Aorta (tissue), 5 donors: ENCODE measurements around the gene HIPK2. TPM values are rescaled to one million over a fixed set of nuclear protein-coding genes. Genes with fewer than 3 reads are reported as not detected.

Experiments used
- ATAC-seq: fragments of 200-7000 bp; cut with Tn5 transposase; one replicate; pipeline ENCODE4 v1.9.1; 2022; ENCODE audit warnings: moderate library complexity; ENCODE audit not compliant: low FRiP score
- DNase-seq, 2 donors: peaks; one replicate each; pipeline ENCODE4 v3.0.0-alpha.2; 2020
- H3K27ac ChIP-seq, 2 donors: one replicate each; pipeline ENCODE4 v1.5.1; 2013; ENCODE audit warnings: low read length in 2 of 2, mild to moderate bottlenecking in 2 of 2, moderate library complexity in 2 of 2, control low read depth in 1 of 2, inconsistent platforms in 1 of 2, low read depth in 1 of 2
- H3K27me3 ChIP-seq, 2 donors: one replicate each; pipeline ENCODE4 v1.6.1; 2013; ENCODE audit warnings: control low read depth in 1 of 2, low read length in 1 of 2, mild to moderate bottlenecking in 1 of 2, moderate library complexity in 1 of 2; ENCODE audit not compliant: insufficient read depth in 2 of 2, control insufficient read depth in 1 of 2
- H3K36me3 ChIP-seq, 2 donors: one replicate each; pipeline ENCODE4 v1.6.1; 2013; ENCODE audit warnings: control low read depth in 1 of 2, low read length in 1 of 2, mild to moderate bottlenecking in 1 of 2; ENCODE audit not compliant: insufficient read depth in 2 of 2, control insufficient read depth in 1 of 2
- H3K4me1 ChIP-seq, 2 donors: one replicate each; pipeline ENCODE4 v1.6.1; 2013; ENCODE audit warnings: low read length in 2 of 2, control low read depth in 1 of 2, mild to moderate bottlenecking in 1 of 2, moderate library complexity in 1 of 2; ENCODE audit not compliant: insufficient read depth in 2 of 2, control insufficient read depth in 1 of 2
- H3K4me3 ChIP-seq, 2 donors: one replicate each; pipeline ENCODE4 v1.5.1; 2013; ENCODE audit warnings: low read length in 2 of 2, control low read depth in 1 of 2, mild to moderate bottlenecking in 1 of 2
- H3K9me3 ChIP-seq: one replicate; pipeline ENCODE4 v1.6.1; 2013; ENCODE audit warnings: mild to moderate bottlenecking, low read length; ENCODE audit not compliant: control insufficient read depth
- WGBS, 2 donors: extraction: QIAGEN DNeasy Blood & Tissue Kit; methylation state at CpG; one replicate each; pipeline ENCODE4 v1.1.7; 2013; 5-methylcytosine and 5-hydroxymethylcytosine counted together
- intact Hi-C, 2 donors: fragments of 100-400 bp; cut with DNase I; formaldehyde crosslinking; loops; one replicate each; pipeline versions ENCODE4 v1.14.2 to v1.15.0; 2022
- polyA plus RNA-seq, 2 donors: library from polyadenylated mRNA; stranded (reverse); fragments of 200-250 nt; gene quantifications; one replicate each; pipeline ENCODE4 v1.2.3, GENCODE V29; 2013
- total RNA-seq, 2 donors: library from RNA; stranded (reverse); fragmentation: NEBNext Ultra II Directional; extraction: Animal tissue kit (Norgen Biotek cat#: 25700); gene quantifications; one replicate each; pipeline ENCODE4 v1.2.1, GENCODE V29; 2021
- donor health status: healthy with polysubstance abuse.
- donor health status: Bipolar disorder and iron deficiency.
- donor health status: DM: no; HTN: no; CAD: no.
- donor health status: DM: no; HTN: no; CAD: no.
- donor health status: DM: yes; HTN: yes; CAD: no.

HIPK2 gene
- total and polyA plus RNA-seq, 4 donors = 9.4 to 108 (median 23.9) TPM

DNA sequence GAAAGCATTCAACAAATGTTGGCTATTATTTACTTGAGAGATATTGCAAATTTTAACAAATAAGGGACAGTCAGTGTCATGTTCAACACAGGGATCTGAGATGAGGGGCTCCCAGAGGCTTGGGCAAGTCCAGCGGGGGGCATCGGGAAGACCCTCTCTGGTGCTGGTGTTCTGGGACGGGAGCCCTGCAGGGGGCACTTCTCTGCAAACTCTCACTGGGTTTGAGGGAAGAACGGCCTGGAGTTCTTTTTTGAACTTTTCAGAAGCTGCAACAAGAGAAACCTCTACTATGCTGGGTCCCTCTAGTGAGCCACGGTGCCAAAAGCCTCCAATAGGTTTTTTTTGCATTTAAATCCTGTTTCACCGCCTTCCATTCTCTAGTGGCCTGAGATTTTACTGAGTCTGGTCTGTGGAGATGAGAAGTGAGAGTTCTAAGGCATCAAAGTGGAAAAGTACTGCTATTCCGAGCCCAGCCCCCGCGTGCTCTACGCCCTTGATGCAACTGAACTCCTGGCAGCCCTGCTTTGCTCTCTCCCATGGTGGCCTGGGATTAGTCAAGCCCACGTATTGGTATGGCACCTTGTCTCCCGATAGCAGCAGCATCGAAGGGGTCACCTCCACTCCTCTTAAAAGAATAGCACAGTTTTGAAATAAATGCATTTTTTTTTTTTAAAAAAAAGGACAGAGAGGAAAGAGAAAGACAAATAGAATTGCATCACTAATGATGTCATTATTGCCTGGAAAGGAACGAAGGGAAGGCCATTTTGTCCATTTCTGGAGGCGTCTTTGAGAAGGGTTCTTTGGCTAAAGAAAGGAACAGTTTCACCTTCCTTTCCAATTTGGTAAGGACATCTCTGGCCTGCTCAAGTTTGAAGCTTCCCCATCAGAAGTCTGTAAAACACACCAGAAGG, 210.8 kb downstream of the HIPK2 start:
- intact Hi-C loops = no loop called here
- Histone ChIP-seq H3K4me1 (no peaks in the 10 kb centered on the region), H3K27ac (no peak overlapping the region), H3K27me3 (no peaks in the 10 kb centered on the region), H3K9me3 (no peaks in the 10 kb centered on the region), H3K36me3 (peaks cover 0 to 1% of the 10 kb centered on the region in 2 donors), H3K4me3 (no peak overlapping the region)
- 89% methylated on average over 15 of the region's 15 CpGs for WGBS, 2 donors
- ATAC-seq (no peak), DNase-seq (no peak)

DNA sequence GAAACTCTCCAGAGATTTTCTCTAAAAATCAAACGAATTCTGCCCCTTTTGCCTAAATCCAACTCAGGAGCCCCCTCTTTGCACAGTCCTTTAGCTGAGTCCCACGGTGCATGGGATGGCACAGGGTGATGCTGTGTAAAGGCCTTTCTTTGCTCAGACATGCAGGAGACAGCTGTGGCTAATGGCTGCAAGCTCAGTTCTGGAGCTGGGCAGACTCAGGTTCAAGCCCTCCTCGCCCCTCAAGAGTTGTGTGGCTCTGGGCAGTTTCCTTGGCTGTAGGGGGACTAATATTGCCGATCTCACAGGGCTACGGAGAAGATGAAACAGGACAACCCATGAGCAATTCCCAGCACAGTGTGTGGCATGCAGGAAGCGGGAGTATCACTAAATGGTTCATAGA, 211.7 kb downstream of the HIPK2 start:
- no peak for ATAC-seq
- intact Hi-C loops = no loop called here
- WGBS, 2 donors = 82 to 83% methylated on average over 6 of the region's 6 CpGs

DNA sequence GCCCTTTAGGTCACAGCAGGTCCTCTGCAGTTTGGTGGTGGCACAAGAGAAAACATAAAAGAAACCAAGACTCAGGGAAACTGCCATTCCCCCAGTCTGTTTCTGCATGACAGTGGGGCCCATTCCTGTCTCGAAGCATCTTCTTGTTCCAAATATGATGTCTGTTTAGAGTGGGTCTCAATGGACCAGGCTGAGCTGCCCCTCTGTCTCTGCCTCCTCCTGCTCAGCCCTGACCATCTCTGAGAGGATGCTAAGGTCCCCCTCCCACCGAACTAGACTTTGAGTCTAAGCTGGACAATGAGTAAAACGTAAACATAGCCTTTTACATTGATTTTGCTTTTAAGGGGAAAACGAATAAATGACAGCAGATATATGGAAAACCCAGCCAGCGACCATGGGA, 213.9 kb downstream of the HIPK2 start:
- H3K27ac ChIP-seq = no peak overlapping the region
- H3K9me3 ChIP-seq = no peaks in the 10 kb centered on the region
- no peaks in the 10 kb centered on the region for H3K4me1 ChIP-seq
- intact Hi-C loops = no loop called here
- H3K27me3 ChIP-seq = no peaks in the 10 kb centered on the region
- DNase-seq = no peak
- H3K36me3 ChIP-seq = peaks cover 0 to 1% of the 10 kb centered on the region in 2 donors
- no peak for ATAC-seq
- no peak overlapping the region for H3K4me3 ChIP-seq
- 95 to 96% methylated on average over 5 of the region's 5 CpGs for WGBS, 2 donors

More for the DNA sequence above, 211.7 kb downstream of the HIPK2 start:
- peak in 1 of 2 donors; percentile 55 for DNase-seq
- Histone ChIP-seq H3K27ac (no peak overlapping the region), H3K9me3 (no peaks in the 10 kb centered on the region), H3K27me3 (no peaks in the 10 kb centered on the region), H3K36me3 (peaks cover 0 to 1% of the 10 kb centered on the region in 2 donors), H3K4me1 (no peaks in the 10 kb centered on the region), H3K4me3 (no peak overlapping the region)

DNA sequence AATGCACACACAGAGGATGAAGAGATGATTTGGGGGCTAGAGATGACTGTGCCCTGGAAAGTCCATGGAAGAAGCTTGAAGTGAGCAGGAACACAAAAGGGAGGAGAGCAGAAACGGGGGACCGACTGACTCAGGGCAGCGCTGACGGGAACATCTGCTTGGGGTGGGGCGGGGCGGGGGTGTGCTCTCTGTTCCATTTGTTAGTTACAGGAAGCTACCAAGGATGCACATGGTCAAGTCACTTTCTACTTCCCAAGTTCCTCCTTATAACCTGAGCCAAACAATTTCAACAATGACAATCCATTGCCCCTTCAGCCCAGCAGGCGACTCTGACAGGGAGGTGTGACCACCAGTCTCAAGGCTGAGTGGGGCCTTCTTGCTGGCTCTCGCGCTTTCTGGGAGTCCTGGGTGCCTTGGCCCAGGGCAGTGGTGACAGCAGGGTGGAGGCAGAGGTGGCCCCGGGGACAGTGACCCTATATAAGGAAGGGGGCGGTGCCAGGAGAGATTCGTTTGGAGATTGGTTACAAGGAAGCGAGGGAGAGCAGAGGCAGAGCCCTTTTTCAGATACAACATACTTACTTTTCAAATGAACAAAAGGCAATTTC, 214.7 kb downstream of the HIPK2 start:
- Histone ChIP-seq H3K4me1 (no peaks in the 10 kb centered on the region), H3K9me3 (no peaks in the 10 kb centered on the region), H3K4me3 (no peak overlapping the region), H3K36me3 (peaks cover 0 to 1% of the 10 kb centered on the region in 2 donors), H3K27me3 (no peaks in the 10 kb centered on the region), H3K27ac (no peak overlapping the region)
- WGBS, 2 donors = 82 to 84% methylated on average over 13 of the region's 13 CpGs
- ATAC-seq = no peak
- peak in 1 of 2 donors; percentile 75 for DNase-seq
- intact Hi-C loops = no loop called here

DNA sequence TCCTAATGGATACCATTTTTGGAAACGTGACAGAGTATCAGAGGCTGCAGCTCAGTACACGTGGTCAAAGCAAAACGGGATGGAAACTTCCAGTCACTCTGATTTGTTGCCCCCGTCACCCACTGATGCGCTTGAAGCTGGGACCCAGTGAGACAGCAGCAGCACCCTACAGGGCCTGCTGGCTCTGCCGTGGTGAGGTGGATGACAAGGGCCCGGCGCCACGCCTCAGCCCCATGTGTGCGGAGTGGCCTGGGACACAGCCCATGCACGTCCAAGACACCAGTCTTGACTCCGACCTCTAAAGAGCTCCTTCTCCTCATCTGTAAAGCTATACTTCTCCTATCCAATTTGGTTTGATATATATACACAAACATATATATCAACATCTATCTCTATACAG, 215.3 kb downstream of the HIPK2 start:
- Histone ChIP-seq H3K9me3 (no peaks in the 10 kb centered on the region), H3K4me1 (no peaks in the 10 kb centered on the region), H3K4me3 (no peak overlapping the region), H3K36me3 (peaks cover 0 to under 1% of the 10 kb centered on the region in 2 donors), H3K27ac (no peak overlapping the region), H3K27me3 (no peaks in the 10 kb centered on the region)
- ATAC-seq (no peak), DNase-seq (peak in 1 of 2 donors; percentile 53)
- intact Hi-C loops = no loop called here
- WGBS, 2 donors = 90 to 91% methylated on average over 12 of the region's 12 CpGs

DNA sequence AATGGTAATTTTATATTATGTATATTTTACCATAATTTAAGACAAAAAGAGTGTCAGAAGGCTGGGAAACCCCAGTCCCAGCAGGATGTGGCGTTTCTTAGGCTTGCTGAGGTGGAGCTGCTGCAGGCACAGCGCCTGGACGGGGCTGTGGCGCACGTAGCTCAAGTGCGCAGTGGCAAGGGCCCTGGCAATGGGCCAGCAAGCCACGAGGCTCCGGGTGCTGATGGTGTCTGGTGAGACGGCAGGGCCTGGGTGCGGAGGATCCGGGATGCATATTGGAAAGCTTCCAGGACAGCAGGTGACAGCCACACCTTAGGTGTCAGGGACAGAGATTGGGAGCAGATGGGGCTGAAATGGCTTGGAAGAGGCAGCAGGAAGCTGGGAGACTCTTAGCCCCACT, 217.1 kb downstream of the HIPK2 start:
- no peaks in the 10 kb centered on the region for H3K36me3 ChIP-seq
- no peaks in the 10 kb centered on the region for H3K4me1 ChIP-seq
- ATAC-seq (no peak), DNase-seq (peak in 1 of 2 donors; percentile 66)
- WGBS, 2 donors = 93 to 95% methylated on average over 11 of the region's 11 CpGs
- intact Hi-C loops = no loop called here
- no peak overlapping the region for H3K4me3 ChIP-seq
- no peaks in the 10 kb centered on the region for H3K27me3 ChIP-seq
- no peaks in the 10 kb centered on the region for H3K9me3 ChIP-seq
- no peak overlapping the region for H3K27ac ChIP-seq

DNA sequence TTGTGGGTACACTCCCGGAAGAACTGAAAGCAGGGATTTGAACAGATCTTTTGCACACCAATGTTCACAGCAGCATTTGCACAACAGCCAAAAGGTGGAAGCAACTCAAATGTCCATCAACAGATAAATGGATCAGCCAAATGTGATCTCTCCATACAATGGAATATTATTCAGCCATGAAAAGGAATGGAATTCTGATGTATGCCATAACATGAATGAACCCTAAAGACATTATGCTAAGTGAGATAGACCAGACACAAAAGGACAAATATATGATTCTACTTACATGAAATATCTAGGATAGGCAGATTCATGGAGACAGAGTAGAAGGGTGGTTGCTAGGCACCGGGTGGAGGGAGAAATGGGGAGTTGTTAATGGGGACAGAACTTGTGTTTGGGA, 217.6 kb downstream of the HIPK2 start:
- Histone ChIP-seq H3K4me3 (no peak overlapping the region), H3K4me1 (no peaks in the 10 kb centered on the region), H3K9me3 (no peaks in the 10 kb centered on the region), H3K36me3 (no peaks in the 10 kb centered on the region), H3K27ac (no peak overlapping the region), H3K27me3 (no peaks in the 10 kb centered on the region)
- 82% methylated on average over 2 of the region's 2 CpGs for WGBS, 2 donors
- DNase-seq (no peak), ATAC-seq (no peak)
- intact Hi-C loops = no loop called here

DNA sequence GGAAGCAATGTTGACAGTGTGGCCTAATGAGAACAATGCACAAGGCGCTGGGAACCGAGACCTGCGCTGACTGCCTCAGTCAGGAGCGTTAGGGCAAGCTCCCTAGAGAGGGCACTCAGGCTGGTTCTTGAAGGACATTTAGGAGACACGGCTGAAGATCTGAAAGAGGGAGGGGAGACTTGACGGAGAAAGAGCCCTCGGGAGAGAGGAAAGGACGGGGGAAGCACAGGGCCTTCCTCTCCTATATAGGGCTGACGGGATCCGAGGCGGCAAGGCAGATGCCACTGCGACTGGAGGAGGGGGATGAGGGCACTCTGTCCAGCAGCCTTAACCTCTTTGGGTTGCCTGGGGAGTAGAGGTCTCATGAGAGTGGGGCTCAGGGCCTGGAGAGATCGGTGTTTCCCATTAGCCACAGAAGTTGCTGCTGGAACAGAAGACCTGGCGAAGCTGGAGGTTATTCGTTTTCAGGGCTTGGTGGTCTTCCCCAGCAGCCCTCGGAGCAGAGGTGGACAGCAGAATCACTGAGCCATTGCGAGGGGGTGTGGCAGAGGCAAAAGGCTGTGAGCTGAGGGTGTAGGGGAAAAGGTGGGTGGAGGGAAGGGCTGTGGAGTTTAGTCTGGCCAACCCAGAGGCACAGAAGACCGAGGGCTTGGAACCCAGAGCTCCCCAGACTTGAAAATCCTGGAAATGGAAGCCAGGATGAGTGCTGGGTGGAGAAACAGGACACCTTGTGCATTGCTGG, 218.3 kb downstream of the HIPK2 start:
- intact Hi-C loops = no loop called here
- no peaks in the 10 kb centered on the region for H3K9me3 ChIP-seq

More for the DNA sequence above, 218.3 kb downstream of the HIPK2 start:
- Histone ChIP-seq H3K36me3 (no peaks in the 10 kb centered on the region), H3K27me3 (no peaks in the 10 kb centered on the region), H3K27ac (no peak overlapping the region), H3K4me3 (no peak overlapping the region), H3K4me1 (no peaks in the 10 kb centered on the region)
- DNase-seq (peak in 1 of 2 donors; percentile 44), ATAC-seq (no peak)
- 75 to 76% methylated on average over 17 to 18 of the region's 18 CpGs for WGBS, 2 donors
